GM18951 (cell line): Measurements from ENCODE around the gene GLIS2.
A peak's percentile ranks its signal among the peaks of the same experiment; 100 is the strongest.

Source experiments
- POLR2A ChIP-seq: IDR thresholded peaks from 4 replicates; pipeline ENCODE4 v1.6.1; 2011; ENCODE audit warnings: mild to moderate bottlenecking; ENCODE audit not compliant: insufficient read length, insufficient read depth; ENCODE audit errors: extremely low read depth
- in situ Hi-C: fragments of 300-500 bp; cut with MboI; formaldehyde crosslinking; loops from one replicate; pipeline ENCODE4 v1.12.0; 2022; ENCODE audit warnings: low sequenced_read_pairs, mixed read lengths, inconsistent platforms; ENCODE audit not compliant: unreplicated experiment

Gene GLIS2

DNA sequence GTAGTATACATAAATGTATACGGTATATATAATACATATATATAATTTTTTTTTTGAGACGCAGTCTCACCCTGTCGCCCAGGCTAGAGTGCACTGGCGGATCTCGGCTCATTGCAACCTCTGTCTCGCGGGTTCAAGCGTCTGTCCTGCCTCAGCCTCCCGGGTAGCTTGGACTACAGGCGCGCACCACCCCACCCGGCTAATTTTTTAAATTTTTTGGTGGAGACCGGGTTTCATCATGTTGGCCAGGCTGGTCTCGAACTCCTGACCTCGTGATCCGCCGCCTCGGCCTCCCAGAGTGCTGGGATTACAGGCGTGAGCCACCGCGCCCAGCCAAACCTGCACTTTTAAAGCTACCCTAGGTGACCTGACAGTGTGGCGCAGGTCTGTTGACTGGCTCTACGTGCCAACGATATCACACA is 34.5 kb downstream of the GLIS2 start:
- in situ Hi-C loops, result no loop called here
- TF ChIP-seq POLR2A, result no peak

DNA sequence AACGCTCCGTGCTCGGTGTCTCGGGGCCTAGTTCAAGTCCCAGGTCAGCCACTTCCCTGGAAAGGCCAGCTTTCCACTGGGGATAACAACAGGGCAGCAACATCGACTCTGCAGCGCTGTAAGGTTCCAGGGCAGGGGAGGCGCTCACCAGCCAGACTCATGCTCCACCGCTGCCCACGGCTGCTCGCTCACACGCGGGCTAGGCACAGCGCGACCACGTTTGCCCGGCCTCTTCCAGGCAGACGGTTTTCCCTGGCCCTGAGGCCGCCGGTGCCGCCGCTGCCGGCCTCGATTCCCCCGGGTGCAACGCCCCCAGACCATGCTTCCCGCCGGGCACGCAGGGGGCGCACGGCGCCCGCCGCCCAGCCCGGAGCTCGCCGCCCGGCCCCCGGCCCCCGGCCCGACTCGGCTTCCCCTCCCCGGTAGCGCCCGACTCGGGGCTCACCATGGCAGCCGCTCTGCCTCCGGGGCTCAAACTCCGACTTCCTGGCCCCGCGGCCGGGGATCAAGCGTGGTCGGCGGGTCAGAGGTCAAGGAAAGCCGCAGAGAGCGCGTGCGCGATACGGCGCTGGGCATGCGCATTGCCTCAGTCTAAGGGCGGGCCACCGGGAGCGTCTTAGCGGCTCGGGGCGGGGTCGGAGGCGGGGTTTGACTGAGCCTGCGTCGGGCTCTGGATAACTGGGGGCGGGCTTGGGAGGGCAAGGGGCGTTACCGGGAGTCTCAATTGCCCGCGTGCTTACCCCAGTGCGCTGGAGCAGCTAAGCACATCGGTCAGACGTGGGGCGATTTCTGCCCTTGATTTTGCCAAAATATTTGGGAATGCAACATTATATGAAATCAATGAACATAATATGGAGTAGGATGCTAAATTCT is 35.2 kb downstream of the GLIS2 start, which contains the start of gene PAM16:
Gene PAM16 (minus strand): TSS at position 535 of the 873 bp plus-strand sequence. CDS start 87 bp downstream, at position 448.
- in situ Hi-C loops, result no loop called here
- TF ChIP-seq POLR2A, result peak; percentile 91

- no peak for TF ChIP-seq POLR2A
- in situ Hi-C loops, result no loop called here
Observed at GRCh38 chr16:4351880-4352279, 36.0 kb downstream of the GLIS2 start.

DNA sequence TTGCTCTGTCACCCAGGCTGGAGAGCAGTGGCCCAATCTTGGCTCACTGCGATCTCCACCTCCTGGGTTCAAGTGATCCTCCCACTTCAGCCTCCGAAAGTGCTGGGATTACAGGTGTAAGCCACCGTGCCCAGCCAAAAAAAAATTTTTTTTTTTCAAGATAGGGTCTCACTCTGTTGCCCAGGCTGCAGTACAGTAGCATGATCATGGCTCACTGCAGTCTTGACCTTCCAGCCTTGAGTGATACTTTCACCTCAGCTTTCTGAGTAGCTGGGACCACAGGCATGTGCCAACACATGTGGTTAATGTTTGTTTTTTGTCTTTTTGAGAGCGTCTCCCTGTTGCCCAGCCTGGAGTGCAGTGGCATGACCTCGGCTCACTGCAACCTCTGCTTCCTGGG is 37.0 kb downstream of the GLIS2 start:
- in situ Hi-C loops, result no loop called here

DNA sequence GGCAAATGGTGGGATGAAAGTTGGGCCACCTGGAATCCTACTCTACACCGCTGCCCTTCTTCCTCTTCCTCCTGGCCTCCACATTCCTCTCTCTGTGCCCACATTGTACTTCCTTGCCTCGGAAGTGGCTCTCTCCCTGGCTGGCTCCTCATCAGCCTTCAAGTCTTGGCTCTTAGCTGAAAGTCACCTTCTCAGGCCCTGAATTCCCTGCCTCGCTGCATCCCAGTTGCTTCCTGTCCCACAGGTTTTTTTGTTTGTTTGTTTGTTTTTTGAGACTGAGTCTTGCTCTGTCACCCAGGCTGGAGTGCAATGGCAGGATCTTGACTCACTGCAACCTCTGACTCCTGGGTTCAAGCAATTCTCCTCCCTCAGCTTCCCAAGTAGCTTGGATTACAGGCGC is 37.8 kb downstream of the GLIS2 start:
- in situ Hi-C loops, result no loop called here
- no peak for TF ChIP-seq POLR2A

More for the DNA sequence above, 37.0 kb downstream of the GLIS2 start:
- no peak for TF ChIP-seq POLR2A

- no peak for TF ChIP-seq POLR2A
- in situ Hi-C loops, result no loop called here
Observed at GRCh38 chr16:4354512-4355409, 38.9 kb downstream of the GLIS2 start.

DNA sequence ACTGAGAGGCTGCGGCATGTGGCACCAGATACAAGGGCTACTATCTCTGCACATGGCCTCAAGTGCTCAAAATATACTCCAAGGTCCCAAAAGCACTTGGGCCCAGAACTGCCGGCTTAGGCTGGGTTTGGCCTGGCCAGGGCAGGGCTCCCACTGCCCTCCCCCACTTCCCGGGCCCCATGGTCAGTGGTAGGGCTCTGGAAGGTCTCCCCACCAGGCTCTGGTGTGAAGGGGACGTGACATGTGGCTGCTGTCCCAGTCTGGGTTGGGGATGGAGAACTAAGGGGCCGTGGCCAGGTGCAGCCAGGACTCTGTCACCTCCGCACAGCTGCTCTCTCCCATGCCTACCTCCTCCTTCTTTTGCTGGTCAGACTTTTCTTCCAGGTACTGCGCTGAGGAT is 41.0 kb downstream of the GLIS2 start:
- TF ChIP-seq POLR2A, result no peak
- in situ Hi-C loops, result no loop called here

GRCh38 chr16:4358236-4358635 is 42.4 kb downstream of the GLIS2 start:
- TF ChIP-seq POLR2A, result no peak
- in situ Hi-C loops, result no loop called here

GRCh38 chr16:4358831-4359561 is 43.1 kb downstream of the GLIS2 start:
- in situ Hi-C loops, result no loop called here
- TF ChIP-seq POLR2A, result no peak

- no peak for TF ChIP-seq POLR2A
- in situ Hi-C loops, result no loop called here
Observed at GRCh38 chr16:4359914-4360313, 44.0 kb downstream of the GLIS2 start.

GRCh38 chr16:4360538-4361021 is 44.7 kb downstream of the GLIS2 start:
- TF ChIP-seq POLR2A, result no peak
- in situ Hi-C loops, result no loop called here

DNA sequence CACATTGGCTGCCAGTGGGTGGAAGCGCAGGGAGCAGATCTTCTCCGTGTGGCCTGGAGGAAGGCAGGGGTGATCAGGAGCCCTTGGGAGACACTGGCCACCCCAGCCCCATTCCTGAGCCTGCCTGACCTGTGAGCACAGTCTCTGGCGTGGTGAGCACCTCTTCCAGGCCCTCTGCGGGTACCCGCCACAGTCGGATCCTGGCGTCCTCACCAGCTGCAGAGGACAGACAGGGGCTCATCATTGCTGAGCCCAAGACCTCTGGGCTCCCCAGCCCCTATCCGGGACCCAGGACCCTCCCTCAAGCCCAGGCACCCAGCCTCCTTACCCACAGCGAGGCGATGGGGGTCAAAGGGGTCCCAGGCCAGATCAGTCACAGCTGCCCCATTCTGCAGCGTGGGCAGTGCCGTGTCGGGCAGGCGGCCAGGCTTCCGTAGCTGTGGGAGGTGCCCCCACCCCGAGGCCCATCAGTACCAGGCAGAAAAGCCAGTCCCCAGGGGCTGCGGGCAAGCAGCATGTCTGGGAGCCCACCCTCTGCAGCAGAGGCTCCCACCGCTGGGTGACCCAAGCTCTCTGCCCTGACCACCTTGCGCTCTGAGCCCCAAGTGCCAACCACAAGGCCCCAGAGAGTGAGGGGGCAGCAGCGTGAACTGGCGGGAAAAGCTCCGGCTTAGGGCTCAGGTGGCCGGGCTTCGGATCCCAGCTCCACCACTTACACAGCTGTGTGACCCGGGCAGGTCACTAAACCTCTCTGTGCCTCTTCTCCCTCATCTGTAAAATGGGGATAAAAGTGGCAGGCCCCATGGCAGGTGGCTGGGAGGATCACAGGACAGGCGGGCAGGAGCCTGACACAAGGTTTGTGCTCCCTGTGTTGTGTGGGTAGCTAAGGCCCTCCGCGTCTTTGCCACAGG is 45.4 kb downstream of the GLIS2 start:
- no peak for TF ChIP-seq POLR2A
- in situ Hi-C loops, result no loop called here
